ENCODE results near the gene SMIM7. TPM values are rescaled to one million over a fixed set of nuclear protein-coding genes. Genes with fewer than 3 reads are reported as not detected.

The SMIM7 gene
- total RNA-seq, 1 experiment from 2014 or later = 77.6 TPM

GRCh38 chr19:16615808-16616207, 44.1 kb downstream of the SMIM7 start:
- Histone ChIP-seq H3K23ac (ENCODE audit: insufficient read length, low read depth, low read length) (no peak overlapping the region), H3K4me1 (ENCODE audit: insufficient read depth, low read length) (peaks cover 3% of the 10 kb centered on the region; the same call in 1 of the 2 replicates), H2BK120ac (ENCODE audit: low read depth, low read length, poor library complexity, severe bottlenecking) (no peak overlapping the region), H2BK5ac (ENCODE audit: insufficient read length, low read length) (no peak overlapping the region), H2BK15ac (ENCODE audit: low read depth, low read length) (no peak overlapping the region), H3K18ac (ENCODE audit: insufficient read length, low read depth, low read length) (no peak overlapping the region), H3K27ac (ENCODE audit: insufficient read length, low read depth, low read length) (no peak overlapping the region), H4K91ac (ENCODE audit: insufficient read length, low read depth, low read length) (no peak overlapping the region), H3T11ph (ENCODE audit: low read length) (no peak overlapping the region), H3K79me1 (ENCODE audit: insufficient read depth, low read depth, low read length, poor library complexity, severe bottlenecking) (peaks cover 16% of the 10 kb centered on the region), H2AK5ac (ENCODE audit: insufficient read length, low read length) (no peak overlapping the region), H3K4me2 (ENCODE audit: insufficient read depth, insufficient read length, low read length) (no peak overlapping the region), H3K27me3 (ENCODE audit: insufficient read depth, low read length) (no peaks in the 10 kb centered on the region), H3K14ac (ENCODE audit: insufficient read depth, low read length) (no peak overlapping the region), H2BK12ac (ENCODE audit: insufficient read length, low read depth, low read length) (no peak overlapping the region), H3K23me2 (ENCODE audit: insufficient read length, low read depth, low read length, poor library complexity, severe bottlenecking) (no peaks in the 10 kb centered on the region), H4K5ac (ENCODE audit: insufficient read length, low read depth, low read length) (no peak overlapping the region), H2BK20ac (ENCODE audit: low read depth, low read length, poor library complexity, severe bottlenecking) (no peak overlapping the region), H3K4ac (ENCODE audit: low read depth, low read length) (no peak overlapping the region), H2AFZ (ENCODE audit: low read length) (no peak overlapping the region), H3K9ac (ENCODE audit: extremely low read depth, insufficient read length, low read length) (no peak overlapping the region), H3K79me2 (ENCODE audit: insufficient read depth, low read length) (peaks cover 55% of the 10 kb centered on the region; the same call in 1 of the 2 replicates), H4K20me1 (ENCODE audit: control insufficient read depth, insufficient read depth, insufficient read length) (no peaks in the 10 kb centered on the region), H3K9me3 (ENCODE audit: control insufficient read depth, low read depth, low read length) (no peaks in the 10 kb centered on the region), H3K56ac (ENCODE audit: insufficient read length, low read depth, low read length) (no peak overlapping the region), H4K8ac (replicated peaks; ENCODE audit: insufficient read length, low read depth, low read length) (no peak overlapping the region)
- no peaks in the 10 kb centered on the region for H3K9me3 Mint-ChIP-seq
- DNase-seq = peak; percentile 41
- WGBS (ENCODE audit: extremely low coverage, insufficient read length, low lambda C conversion rate) = no CpG with 5 or more reads among the region's 1 CpG
- H3K27ac Mint-ChIP-seq = no peak overlapping the region; a peak in 1 of 7 replicates
- no peaks in the 10 kb centered on the region; the same call in 1 of the 2 replicates for H3K27me3 Mint-ChIP-seq (ENCODE audit: low read depth)
- peaks cover 26 to 36% of the 10 kb centered on the region in 2 experiments for H3K4me1 Mint-ChIP-seq
- H3K4me3 Mint-ChIP-seq = no peak overlapping the region
- no peak for TF ChIP-seq CTCF (conservative IDR thresholded peaks at IDR 0.05)
- H3K36me3 Mint-ChIP-seq (ENCODE audit: insufficient read depth in 1 of 3, low read depth in 3 of 3) = no peaks in the 10 kb centered on the region

Data from H9 (cell line).